NCI-H69 (cell line): ENCODE measurements around the gene CPNE8.

Experiments used
- DNase-seq: peaks from one replicate; lab custom pipeline; 2025; lab: John Stamatoyannopoulos, UW

The CPNE8 gene

GRCh38 chr12:38895446-38895845 is 9.9 kb downstream of the CPNE8 start:
- DNase-seq: no peak

DNA sequence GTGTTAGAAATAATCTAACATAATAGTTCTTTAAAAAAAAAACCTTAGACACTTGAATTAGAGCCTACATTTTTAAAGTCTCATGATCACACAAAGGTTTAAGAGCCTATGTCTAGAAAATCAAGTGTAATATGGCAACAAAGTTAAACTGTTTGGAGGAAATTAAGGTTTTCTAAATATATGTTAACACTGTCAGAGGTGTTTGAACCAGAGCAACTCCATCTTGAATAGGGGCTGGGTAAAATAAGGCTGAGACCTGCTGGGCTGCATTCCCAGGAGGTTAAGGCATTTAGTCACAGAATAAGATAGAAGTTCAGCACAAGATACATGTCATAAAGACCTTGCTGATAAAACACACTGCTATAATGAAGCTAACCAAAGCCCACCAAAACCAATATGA is 12.4 kb downstream of the CPNE8 start:
- DNase-seq: no peak

- no peak for DNase-seq
Observed at GRCh38 chr12:38892087-38892786, 13.2 kb downstream of the CPNE8 start.

DNA sequence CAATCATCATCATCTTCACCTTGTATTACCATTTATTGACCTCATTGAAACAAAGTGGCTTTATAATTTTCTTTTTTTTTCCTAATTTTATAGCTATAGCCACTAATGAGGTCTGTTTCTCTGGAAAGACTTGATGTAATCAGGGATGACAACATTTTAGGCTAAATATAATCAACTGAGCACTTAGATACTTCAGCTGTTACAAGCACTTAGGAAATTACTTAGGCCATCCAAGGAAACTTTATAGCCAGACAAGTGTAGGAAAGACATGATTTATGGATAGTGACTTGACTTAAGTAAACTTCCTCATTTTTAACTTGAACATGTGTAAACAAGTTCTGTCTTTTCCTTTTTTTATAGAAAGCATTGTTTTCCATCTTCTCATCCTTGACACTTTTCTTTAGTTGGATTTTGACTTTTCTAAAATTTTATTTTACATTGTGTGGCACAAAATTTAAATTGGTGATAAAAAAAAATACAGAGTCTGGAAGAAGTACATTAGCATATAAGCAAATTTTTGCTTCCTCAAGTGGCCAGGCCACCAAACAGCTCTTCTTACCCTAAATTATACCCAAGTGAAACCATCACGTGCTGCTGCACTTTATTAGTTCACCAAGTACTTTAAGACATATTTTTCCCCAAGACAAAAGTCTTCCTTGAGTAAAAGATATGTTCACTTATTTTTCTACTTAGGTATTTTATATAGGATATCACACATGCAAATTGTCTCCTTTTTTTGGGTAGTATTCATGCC is 15.1 kb downstream of the CPNE8 start:
- DNase-seq: no peak

- no peak for DNase-seq
Observed at GRCh38 chr12:38889297-38889815, 16.0 kb downstream of the CPNE8 start.

GRCh38 chr12:38887770-38888169 is 17.6 kb downstream of the CPNE8 start:
- DNase-seq: no peak

GRCh38 chr12:38886931-38887330 is 18.5 kb downstream of the CPNE8 start:
- no peak for DNase-seq

DNA sequence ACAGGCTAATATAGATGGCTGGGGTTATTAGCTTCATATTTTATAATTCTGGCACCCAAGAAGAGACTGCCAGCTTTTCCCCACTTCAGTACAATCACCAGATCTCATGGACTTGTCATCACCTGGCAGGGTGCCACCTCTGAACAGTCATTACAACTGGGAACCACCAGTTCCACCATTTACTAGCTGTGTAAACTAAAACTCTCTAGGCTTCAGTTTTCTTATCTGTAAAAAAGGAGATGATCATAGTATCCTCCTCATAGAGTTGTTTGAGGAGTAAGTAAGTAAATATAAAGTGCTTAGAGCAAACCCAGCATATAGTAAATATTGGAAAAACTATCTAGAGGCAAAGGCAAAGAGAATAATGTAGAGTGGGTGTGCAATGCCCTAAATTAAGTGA is 19.3 kb downstream of the CPNE8 start:
- DNase-seq: no peak

DNA sequence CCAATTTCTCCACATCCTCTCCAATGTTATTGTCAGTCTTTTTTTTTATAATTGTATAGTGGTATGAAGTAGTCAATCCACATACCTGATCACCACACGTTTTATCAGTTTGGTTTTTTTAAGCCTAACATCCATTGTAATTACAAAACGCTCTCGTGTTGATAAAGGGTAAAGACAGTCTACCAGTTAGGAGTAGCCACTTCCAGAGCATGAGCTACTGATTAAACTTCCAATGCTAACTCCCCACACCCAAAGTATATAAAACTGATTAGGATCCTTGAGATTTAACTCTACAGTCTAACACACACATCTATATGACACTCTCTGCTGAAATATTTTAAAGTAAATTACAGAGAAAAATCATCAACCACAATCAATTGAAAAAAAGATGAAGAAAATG is 20.7 kb downstream of the CPNE8 start:
- no peak for DNase-seq

DNA sequence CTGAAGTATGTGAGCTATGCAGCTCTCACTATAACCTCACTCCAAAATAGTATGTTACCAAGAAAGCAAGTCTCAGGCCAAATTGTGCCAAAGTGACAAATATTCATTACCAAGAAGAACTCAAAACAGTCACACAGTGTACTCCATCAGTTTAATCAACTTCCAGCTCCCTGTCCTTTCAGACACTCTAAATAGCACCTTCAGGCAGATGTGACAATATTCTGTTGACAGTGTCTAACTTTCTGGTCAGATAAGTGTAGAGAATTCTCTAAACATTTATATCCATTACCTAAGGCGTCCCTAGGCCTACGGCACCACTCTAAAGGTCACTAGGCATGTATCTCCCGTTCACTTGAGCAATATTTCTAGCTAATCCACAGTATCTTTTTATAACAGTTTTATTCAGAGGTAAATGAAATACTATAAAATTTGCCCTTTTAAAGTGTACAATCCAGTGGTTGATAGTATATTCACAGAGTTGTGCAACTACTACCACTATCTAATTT is 21.7 kb downstream of the CPNE8 start:
- DNase-seq: no peak

- no peak for DNase-seq
Observed at GRCh38 chr12:38880288-38880687, 25.1 kb downstream of the CPNE8 start.

DNA sequence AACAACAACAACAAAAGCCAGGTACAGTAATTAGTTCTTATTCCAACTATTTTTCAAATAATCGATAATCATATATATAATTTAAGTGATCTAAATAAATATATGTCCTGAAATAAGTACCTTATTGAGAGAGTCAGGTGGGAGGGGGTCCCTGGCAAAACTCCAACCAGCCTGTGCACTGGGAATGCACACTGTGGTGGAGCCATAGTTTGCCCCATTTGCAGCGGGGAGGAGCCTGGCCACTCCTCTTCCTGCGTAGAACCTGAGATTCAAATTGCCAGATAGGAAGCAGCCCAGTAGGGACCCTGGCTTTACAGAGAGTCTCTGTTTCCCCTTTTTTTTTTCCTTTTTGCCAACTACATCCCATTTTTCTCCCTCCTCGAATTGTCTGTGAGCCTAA is 26.4 kb downstream of the CPNE8 start:
- no peak for DNase-seq

DNA sequence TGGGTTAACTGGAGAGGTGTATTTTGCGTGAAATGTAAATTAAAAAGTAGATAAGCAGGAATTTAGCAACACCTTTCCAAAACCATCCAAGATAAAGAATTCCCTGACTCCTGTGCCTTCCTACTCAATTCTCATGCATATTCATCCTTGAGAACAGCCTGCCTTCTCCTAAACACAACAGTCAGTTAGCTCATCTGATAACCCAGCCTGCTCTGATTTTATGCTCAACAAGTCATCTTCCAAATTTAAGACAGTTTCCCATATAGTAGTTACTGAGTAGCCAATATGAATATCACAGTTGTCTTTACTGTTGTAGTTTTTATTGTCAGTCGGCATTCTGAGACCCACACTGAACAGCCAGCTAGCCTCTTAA is 27.1 kb downstream of the CPNE8 start:
- DNase-seq: no peak

- no peak for DNase-seq
Observed at GRCh38 chr12:38875586-38876228, 29.7 kb downstream of the CPNE8 start.

DNA sequence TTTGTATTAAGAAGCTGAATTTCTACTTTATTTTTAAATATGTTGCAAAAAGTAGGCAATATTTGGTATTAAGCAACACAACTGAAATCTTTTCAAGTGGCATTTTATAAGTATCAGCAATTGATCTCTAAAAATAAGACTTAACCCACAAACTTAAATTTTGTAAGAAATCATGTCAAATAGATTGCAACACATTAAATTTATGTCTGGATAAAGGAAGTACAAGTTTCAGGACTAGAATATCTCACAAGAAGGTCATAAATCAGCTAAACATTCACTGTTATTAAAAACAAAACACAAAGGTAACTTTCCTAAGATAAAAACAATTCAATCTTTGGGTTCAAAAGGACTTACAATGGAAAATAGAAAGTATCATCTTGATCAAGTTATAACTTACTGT is 32.8 kb downstream of the CPNE8 start:
- no peak for DNase-seq

DNA sequence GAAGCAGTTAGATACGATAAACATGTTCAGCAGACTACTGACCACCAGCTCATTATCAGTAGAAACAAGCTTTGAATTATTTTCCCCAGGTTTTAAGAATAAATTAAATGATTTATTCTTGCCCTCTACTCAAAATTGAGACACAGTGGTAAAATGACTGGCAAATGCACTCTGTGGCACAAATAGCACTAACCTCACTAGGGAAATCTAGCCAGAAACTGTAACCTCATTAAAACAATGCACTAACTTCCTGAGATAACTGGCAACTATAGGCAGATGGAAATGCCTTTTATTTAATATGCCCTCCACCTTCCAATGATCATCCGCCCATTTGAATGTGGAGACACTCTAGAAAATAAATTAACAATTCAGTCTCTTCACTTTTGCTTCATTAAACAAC is 33.2 kb downstream of the CPNE8 start:
- DNase-seq: no peak

- no peak for DNase-seq
Observed at GRCh38 chr12:38869036-38869435, 36.4 kb downstream of the CPNE8 start.

GRCh38 chr12:38850461-38850860 is 54.9 kb downstream of the CPNE8 start:
- no peak for DNase-seq

- no peak for DNase-seq
Observed at GRCh38 chr12:38847247-38847646, 58.1 kb downstream of the CPNE8 start.

- no peak for DNase-seq
Observed at GRCh38 chr12:38844267-38844666, 61.1 kb downstream of the CPNE8 start.

DNA sequence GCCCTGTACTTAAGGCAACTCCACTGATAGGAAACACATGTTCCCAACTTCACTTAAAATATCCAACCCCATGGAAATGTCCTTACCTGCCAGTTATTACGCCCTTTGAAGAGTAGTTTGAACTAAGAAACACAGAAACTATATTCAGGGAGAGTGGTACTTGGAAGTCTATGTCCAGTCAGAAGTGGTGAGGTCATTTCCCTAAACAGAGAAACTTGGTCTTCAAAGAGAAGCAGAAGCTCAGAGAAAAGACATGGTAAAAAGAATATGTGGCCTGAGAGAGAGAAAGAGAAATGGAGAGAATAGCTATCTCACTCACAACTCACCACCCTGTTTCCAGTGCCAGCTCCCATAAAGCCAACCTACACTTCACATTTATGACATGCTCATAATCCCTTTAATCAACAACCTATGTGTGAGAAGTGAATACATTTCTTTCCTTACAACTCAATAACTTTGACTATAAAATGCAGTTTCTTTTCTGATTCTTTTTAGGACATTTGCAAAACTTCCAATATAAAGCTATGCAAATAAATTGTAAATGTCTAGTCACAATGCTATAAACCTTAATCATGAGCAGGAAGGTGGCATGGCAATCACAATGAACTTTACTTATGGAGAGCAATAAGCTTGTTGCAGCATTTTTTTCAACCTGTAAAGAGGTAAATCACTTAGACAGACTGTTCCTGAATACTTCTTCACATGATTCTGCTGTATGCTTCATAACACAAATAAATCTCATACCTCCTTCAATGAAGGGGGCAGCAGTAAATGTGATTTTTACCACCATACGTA is 67.1 kb downstream of the CPNE8 start:
- DNase-seq: no peak

DNA sequence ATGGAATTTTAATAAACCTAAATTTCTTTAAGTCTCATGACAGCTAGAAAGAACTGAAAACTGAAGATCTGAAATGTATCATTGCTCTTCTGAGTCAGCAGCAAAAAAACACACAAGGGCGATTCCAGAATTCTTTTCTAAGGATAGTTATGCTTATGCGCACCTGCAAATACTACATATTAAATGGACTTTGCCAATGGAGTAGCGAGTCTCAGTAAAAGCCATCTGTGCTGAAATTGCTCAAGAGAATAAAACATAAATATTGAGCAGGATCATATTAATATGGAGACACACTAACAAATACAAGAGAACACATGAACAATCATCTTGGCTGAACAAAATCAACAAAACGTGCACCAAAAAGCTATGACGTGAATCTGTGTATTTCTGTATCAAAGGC is 73.7 kb downstream of the CPNE8 start:
- DNase-seq: no peak
